Endothelial cell of umbilical vein (primary cell): ENCODE data around the gene ORC2. TPM values are rescaled to one million over a fixed set of nuclear protein-coding genes. Genes with fewer than 3 reads are reported as not detected.

Experiments
- BruUV-seq: library from RNA; stranded (reverse); fragments of 400-500 nt; replicated peaks from 2 replicates; lab custom pipeline; 2021; lab: Mats Ljungman, UMichigan
- CTCF ChIA-PET: fragments of 300-600, 350-600 bp; sonication (Branson Sonifier 250); formaldehyde crosslinking; loops from one replicate; lab custom pipeline; 2021; ENCODE audit warnings: antibody characterized with exemption, inconsistent platforms; lab: Charles Lee
- POLR2A ChIA-PET: fragments of 300-600, 350-600 bp; sonication (Branson Sonifier 250); formaldehyde crosslinking; loops from one replicate; lab custom pipeline; 2021; ENCODE audit warnings: antibody characterized with exemption, inconsistent platforms; lab: Charles Lee
- DNase-seq: peaks from one replicate; pipeline ENCODE4 v3.0.0-alpha.2; 2011; ENCODE audit warnings: low read depth, low spot score
- FAIRE-seq: peaks from 2 replicates; lab custom pipeline; 2011; peaks lifted over from hg19 to GRCh38; lab: Jason Lieb, UNC
- H2AFZ ChIP-seq: 2 replicates; pipeline ENCODE4 v1.6.0; 2012; ENCODE audit warnings: low read depth, low read length, control low read depth, inconsistent platforms
- H3K27ac ChIP-seq: 2 replicates; pipeline ENCODE4 v1.5.1; 2011; ENCODE audit warnings: low read depth, mild to moderate bottlenecking, control low read depth, low read length, moderate library complexity; ENCODE audit not compliant: insufficient read depth
- H3K27me3 ChIP-seq, 2 experiments: 2 replicates each; pipeline versions ENCODE4 v1.6.0 to v1.6.1; 2011; ENCODE audit warnings: low read length in 2 of 2, mixed read lengths in 1 of 2; ENCODE audit not compliant: control insufficient read depth in 2 of 2, insufficient read depth in 2 of 2
- H3K36me3 ChIP-seq, 2 experiments: 2 replicates in 1 of 2; 3 replicates in 1 of 2; pipeline ENCODE4 v1.5.1; 2011; ENCODE audit warnings: low read length in 2 of 2, mild to moderate bottlenecking in 1 of 2, moderate library complexity in 1 of 2; ENCODE audit not compliant: control insufficient read depth in 2 of 2, insufficient read depth in 2 of 2; ENCODE audit errors: extremely low read depth in 1 of 2
- H3K4me1 ChIP-seq: 3 replicates; pipeline ENCODE4 v1.5.1; 2011; ENCODE audit warnings: mild to moderate bottlenecking, low read length; ENCODE audit not compliant: control insufficient read depth, insufficient read depth; ENCODE audit errors: extremely low read depth
- H3K4me2 ChIP-seq: 2 replicates; pipeline ENCODE4 v1.6.1; 2011; ENCODE audit warnings: low read length, control low read depth, mixed read lengths; ENCODE audit not compliant: insufficient read depth
- H3K4me3 ChIP-seq, 3 experiments: fragments of 200-600 bp in 1 of 3; sonication (generic), shearing (Covaris generic) in 1 of 3; replicated peaks in 1 of 3; 2 replicates each; pipeline ENCODE4 v1.5.1; 2011 to 2016; ENCODE audit warnings: control low read depth in 3 of 3, low read length in 3 of 3, mild to moderate bottlenecking in 2 of 3, inconsistent platforms in 1 of 3, low read depth in 1 of 3, moderate library complexity in 1 of 3; ENCODE audit not compliant: insufficient read depth in 1 of 3
- H3K79me2 ChIP-seq: 2 replicates; pipeline ENCODE4 v1.6.0; 2012; ENCODE audit warnings: low read length, inconsistent platforms; ENCODE audit not compliant: control insufficient read depth, insufficient read depth
- H3K9ac ChIP-seq: replicated peaks from 2 replicates; pipeline ENCODE3; 2011; ENCODE audit warnings: low read length, control low read depth; ENCODE audit not compliant: insufficient read depth; ENCODE audit errors: extremely low read depth
- H3K9me1 ChIP-seq: replicated peaks from 3 replicates; pipeline ENCODE4 v1.6.0; 2011; ENCODE audit warnings: mild to moderate bottlenecking, low read length; ENCODE audit not compliant: control insufficient read depth, insufficient read depth; ENCODE audit errors: extremely low read depth
- H3K9me3 ChIP-seq: replicated peaks from 2 replicates; pipeline ENCODE4 v1.5.1; 2012; ENCODE audit warnings: low read length, inconsistent platforms; ENCODE audit not compliant: control insufficient read depth, insufficient read depth
- H4K20me1 ChIP-seq: replicated peaks from 2 replicates; pipeline ENCODE3; 2011; ENCODE audit warnings: mild to moderate bottlenecking, low read length; ENCODE audit not compliant: control insufficient read depth, insufficient read depth; ENCODE audit errors: extremely low read depth
- EZH2 ChIP-seq: IDR thresholded peaks from 2 replicates; pipeline ENCODE4 v1.6.1; 2012; ENCODE audit warnings: borderline replicate concordance, low read depth, mild to moderate bottlenecking, moderate library complexity, low read length, inconsistent platforms; ENCODE audit not compliant: severe bottlenecking
- FOS ChIP-seq: IDR thresholded peaks from 2 replicates; pipeline ENCODE4 v1.6.1; 2011; ENCODE audit warnings: mild to moderate bottlenecking, low read length, moderate library complexity, borderline replicate concordance; ENCODE audit not compliant: insufficient read depth
- GATA2 ChIP-seq: IDR thresholded peaks from 2 replicates; pipeline ENCODE4 v1.7.0; 2011; ENCODE audit warnings: low read depth, mild to moderate bottlenecking, moderate library complexity, mixed read lengths, low read length; ENCODE audit not compliant: insufficient read length, insufficient read depth
- JUN ChIP-seq: IDR thresholded peaks from 2 replicates; pipeline ENCODE4 v1.6.1; 2011; ENCODE audit warnings: borderline replicate concordance, low read depth; ENCODE audit not compliant: insufficient read length, insufficient read depth
- MYC ChIP-seq: IDR thresholded peaks from one replicate; pipeline ENCODE4 v1.6.1; 2011; ENCODE audit warnings: mild to moderate bottlenecking, low read depth, low read length
- POLR2A ChIP-seq: IDR thresholded peaks from 2 replicates; pipeline ENCODE4 v1.6.1; 2012; ENCODE audit warnings: low read depth, mild to moderate bottlenecking, control low read depth, low read length
- POLR2AphosphoS5 ChIP-seq: IDR thresholded peaks from 2 replicates; pipeline ENCODE4 v1.6.1; 2012; ENCODE audit warnings: low read depth, mild to moderate bottlenecking, control low read depth, low read length, moderate library complexity; ENCODE audit not compliant: insufficient read depth
- dilution Hi-C: fragments of 300-500 bp; cut with MboI; formaldehyde crosslinking; loops from one replicate; pipeline ENCODE4 v1.15.0; 2019; ENCODE audit warnings: low sequenced_read_pairs; ENCODE audit not compliant: extremely low pct_ligation_motif_present
- intact Hi-C: fragments of 100-400 bp; cut with micrococcal nuclease; formaldehyde crosslinking; loops from one replicate; pipeline ENCODE4 v1.10.0; 2022
- polyA plus RNA-seq, 4 experiments: library from polyadenylated mRNA; depleted of rRNA in 3 of 4; stranded (reverse) in 3 of 4; unstranded in 1 of 4; fragments of >200 nt; gene quantifications; 2 replicates each; pipeline versions ENCODE4 v1.2.1 to v1.2.3, GENCODE V29; 2011 to 2012; ENCODE audit warnings: missing spikeins in 1 of 4
- total RNA-seq: library from RNA; stranded (reverse); gene quantifications from 2 replicates; pipeline ENCODE4 v1.2.3, GENCODE V29; 2021
- TF ChIP-seq, protein P1 (sequence below), 2 donors: IDR thresholded peaks; 1 replicate in 1 of 2; 2 replicates in 1 of 2; pipeline ENCODE4 v1.5.1; 2011; ENCODE audit warnings: low read length in 2 of 2, mild to moderate bottlenecking in 2 of 2, moderate library complexity in 2 of 2, control low read depth in 1 of 2, inconsistent platforms in 1 of 2, low read depth in 1 of 2; ENCODE audit not compliant: insufficient read depth in 1 of 2; ENCODE audit errors: extremely low read depth in 1 of 2
- TF ChIP-seq, protein P2 (sequence below): IDR thresholded peaks from 2 replicates; pipeline ENCODE4 v1.6.1; 2011; ENCODE audit not compliant: insufficient read depth, insufficient read length

Gene ORC2
- total and polyA plus RNA-seq, 2 donors (not counting 3 experiments of a cell fraction or from before 2014, with no cell fraction given) = 4.2 to 45.4 TPM

DNA sequence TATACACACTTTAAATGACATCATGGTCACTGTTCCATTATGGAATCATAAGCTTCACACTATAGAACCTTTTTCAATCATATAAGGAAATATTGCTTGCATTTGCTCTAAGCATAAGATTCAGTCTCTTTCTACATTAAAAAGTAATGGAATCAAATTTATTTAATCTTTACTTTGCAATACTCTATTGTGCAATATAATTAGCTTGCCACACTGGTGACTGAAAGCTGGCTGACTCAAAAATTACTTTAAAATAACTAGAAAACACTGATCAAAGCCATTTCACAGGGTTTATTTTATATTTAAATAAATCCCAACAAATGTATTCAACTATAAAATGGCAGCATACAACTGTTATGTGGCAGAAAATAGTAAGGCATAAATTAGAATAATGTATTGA is 13.2 kb upstream of the ORC2 start:
- H4K20me1 ChIP-seq = no peaks in the 10 kb centered on the region
- no peak overlapping the region for H3K4me3 ChIP-seq
- H3K4me1 ChIP-seq = no peaks in the 10 kb centered on the region
- no TSS peak for BruUV-seq
- H2AFZ ChIP-seq = no peak overlapping the region
- no peaks in the 10 kb centered on the region for H3K79me2 ChIP-seq
- DNase-seq (no peak), FAIRE-seq (no peak)
- dilution Hi-C loops (no loop called here), intact Hi-C loops (no loop called here)
- no peak overlapping the region for H3K27ac ChIP-seq
- CTCF ChIA-PET = interaction anchor here (0.9 to 3.7 kb wide), 7 partner anchors 11 to 182 kb away, joined by 3 to 19 read pairs (median 4); partner anchors contain the start of gene ORC2
- no peak for TF ChIP-seq POLR2AphosphoS5
- TF ChIP-seq GATA2 = no peak
- TF ChIP-seq, protein P1, sequence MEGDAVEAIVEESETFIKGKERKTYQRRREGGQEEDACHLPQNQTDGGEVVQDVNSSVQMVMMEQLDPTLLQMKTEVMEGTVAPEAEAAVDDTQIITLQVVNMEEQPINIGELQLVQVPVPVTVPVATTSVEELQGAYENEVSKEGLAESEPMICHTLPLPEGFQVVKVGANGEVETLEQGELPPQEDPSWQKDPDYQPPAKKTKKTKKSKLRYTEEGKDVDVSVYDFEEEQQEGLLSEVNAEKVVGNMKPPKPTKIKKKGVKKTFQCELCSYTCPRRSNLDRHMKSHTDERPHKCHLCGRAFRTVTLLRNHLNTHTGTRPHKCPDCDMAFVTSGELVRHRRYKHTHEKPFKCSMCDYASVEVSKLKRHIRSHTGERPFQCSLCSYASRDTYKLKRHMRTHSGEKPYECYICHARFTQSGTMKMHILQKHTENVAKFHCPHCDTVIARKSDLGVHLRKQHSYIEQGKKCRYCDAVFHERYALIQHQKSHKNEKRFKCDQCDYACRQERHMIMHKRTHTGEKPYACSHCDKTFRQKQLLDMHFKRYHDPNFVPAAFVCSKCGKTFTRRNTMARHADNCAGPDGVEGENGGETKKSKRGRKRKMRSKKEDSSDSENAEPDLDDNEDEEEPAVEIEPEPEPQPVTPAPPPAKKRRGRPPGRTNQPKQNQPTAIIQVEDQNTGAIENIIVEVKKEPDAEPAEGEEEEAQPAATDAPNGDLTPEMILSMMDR (IDR thresholded peaks at IDR 0.05; ENCODE audit: extremely low read depth in 1 of 2, insufficient read depth in 1 of 2, low read depth in 1 of 2, low read length in 2 of 2) = no peak
- TF ChIP-seq MYC = no peak
- TF ChIP-seq POLR2A = no peak
- no peak for TF ChIP-seq FOS
- TF ChIP-seq JUN = no peak
- TF ChIP-seq, protein P2, sequence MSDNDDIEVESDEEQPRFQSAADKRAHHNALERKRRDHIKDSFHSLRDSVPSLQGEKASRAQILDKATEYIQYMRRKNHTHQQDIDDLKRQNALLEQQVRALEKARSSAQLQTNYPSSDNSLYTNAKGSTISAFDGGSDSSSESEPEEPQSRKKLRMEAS = no peak
- no peak for TF ChIP-seq EZH2
- no peaks in the 10 kb centered on the region for H3K9me1 ChIP-seq
- no peaks in the 10 kb centered on the region for H3K27me3 ChIP-seq
- H3K9me3 ChIP-seq = no peaks in the 10 kb centered on the region
- POLR2A ChIA-PET = interaction anchor here (1.0 kb wide), 1 partner anchor 10 kb away, joined by 3 read pairs; no protein-coding TSS in a partner anchor
- no peak overlapping the region for H3K4me2 ChIP-seq
- H3K9ac ChIP-seq = no peak overlapping the region
- H3K36me3 ChIP-seq = peaks cover 2 to 8% of the 10 kb centered on the region in 2 experiments
